HCT116 (cell line): Measurements from ENCODE around the gene RSAD2. TPM values are rescaled to one million over a fixed set of nuclear protein-coding genes. Genes with fewer than 3 reads are reported as not detected.

Source experiments
- ATAC-seq: fragments of 200-7000 bp; cut with Tn5 transposase; 2 replicates; pipeline ENCODE4 v1.9.1; 2020; ENCODE audit warnings: mild to moderate bottlenecking, moderate library complexity
- BruUV-seq: library from RNA; stranded (reverse); fragments of 400-500 nt; replicated peaks from 2 replicates; lab custom pipeline; 2021; lab: Mats Ljungman, UMichigan
- CTCF ChIA-PET: fragments of 300-600 bp; sonication (Branson Sonifier 250); formaldehyde crosslinking; loops from one replicate; lab custom pipeline; 2021; ENCODE audit warnings: antibody characterized with exemption; lab: Charles Lee
- POLR2A ChIA-PET: fragments of 300-600, 350-600 bp; sonication (Branson Sonifier 250); formaldehyde crosslinking; loops from one replicate; lab custom pipeline; 2021; ENCODE audit warnings: antibody characterized with exemption; lab: Charles Lee
- RAD21 ChIA-PET, 2 experiments: fragments of 300-600 bp; sonication (Branson Sonifier 250); formaldehyde crosslinking; loops; one replicate each; lab custom pipeline; 2023; ENCODE audit warnings: low total read pairs in 2 of 2; ENCODE audit not compliant: uncharacterized antibody in 2 of 2, unreplicated experiment in 2 of 2, low non-redundant PET in 1 of 2; lab: Charles Lee
- DNase-seq: peaks from one replicate; pipeline ENCODE4 v3.0.0-alpha.2; 2010; ENCODE audit warnings: low read depth, low spot score
- H2AFZ ChIP-seq: fragments of 200-600 bp; shearing (Covaris generic), sonication (generic); 2 replicates; pipeline ENCODE4 v1.6.1; 2017; ENCODE audit warnings: low read depth, mixed run types, mixed read lengths, antibody characterized with exemption, low read length; ENCODE audit not compliant: poor library complexity, severe bottlenecking
- H3K27ac ChIP-seq: 2 replicates; pipeline ENCODE4 v1.5.1; 2012; ENCODE audit warnings: low read depth, low read length
- H3K27me3 ChIP-seq: fragments of 200-600 bp; sonication (generic); 2 replicates; pipeline ENCODE4 v1.6.1; 2016; ENCODE audit warnings: mixed run types, low read length, mixed read lengths; ENCODE audit not compliant: insufficient read depth
- H3K36me3 ChIP-seq, 2 experiments: fragments of 200-500 bp in 1 of 2; fragments of 200-600 bp in 1 of 2; sonication (Bioruptor generic) in 1 of 2; sonication (generic) in 1 of 2; 2 replicates each; pipeline versions ENCODE4 v1.5.1 to v1.6.1; 2014 to 2016; ENCODE audit warnings: low read length in 2 of 2, inconsistent platforms in 1 of 2, mixed read lengths in 1 of 2, mixed run types in 1 of 2; ENCODE audit not compliant: insufficient read depth in 2 of 2, control insufficient read depth in 1 of 2
- H3K4me1 ChIP-seq, 2 experiments: fragments of 200-600 bp in 1 of 2; sonication (generic) in 1 of 2; 2 replicates each; pipeline versions ENCODE4 v1.5.1 to v1.6.1; 2012 to 2017; ENCODE audit warnings: low read length in 2 of 2, inconsistent platforms in 1 of 2, mild to moderate bottlenecking in 1 of 2, mixed read lengths in 1 of 2, mixed run types in 1 of 2, moderate library complexity in 1 of 2; ENCODE audit not compliant: insufficient read depth in 2 of 2, control insufficient read depth in 1 of 2
- H3K4me2 ChIP-seq: fragments of 200-600 bp; sonication (generic); 2 replicates; pipeline ENCODE4 v1.6.1; 2017; ENCODE audit warnings: mixed run types, low read length, mixed read lengths
- H3K4me3 ChIP-seq, 2 experiments: fragments of 200-600 bp in 1 of 2; sonication (generic) in 1 of 2; replicated peaks in 1 of 2; 2 replicates each; pipeline ENCODE4 v1.5.1; 2011 to 2016; ENCODE audit warnings: low read length in 2 of 2, control low read depth in 1 of 2, low read depth in 1 of 2, mild to moderate bottlenecking in 1 of 2, mixed read lengths in 1 of 2, mixed run types in 1 of 2
- H3K79me2 ChIP-seq: fragments of 200-600 bp; sonication (generic); 2 replicates; pipeline ENCODE4 v1.6.1; 2017; ENCODE audit warnings: mild to moderate bottlenecking, mixed run types, low read length, moderate library complexity, mixed read lengths; ENCODE audit not compliant: insufficient read depth
- H3K9ac ChIP-seq: fragments of 200-600 bp; sonication (generic); 2 replicates; pipeline ENCODE4 v1.6.1; 2016; ENCODE audit warnings: low read length, mixed read lengths
- H3K9me2 ChIP-seq: fragments of 200-600 bp; sonication (generic), shearing (Covaris generic); 2 replicates; pipeline ENCODE4 v1.6.1; 2017; ENCODE audit warnings: mixed run types, mild to moderate bottlenecking, moderate library complexity; ENCODE audit not compliant: insufficient read depth
- H3K9me3 ChIP-seq, 2 experiments: fragments of 200-500 bp in 1 of 2; fragments of 200-600 bp in 1 of 2; sonication (Bioruptor generic) in 1 of 2; sonication (generic) in 1 of 2; 2 replicates each; pipeline ENCODE4 v1.6.1; 2014 to 2017; ENCODE audit warnings: low read length in 2 of 2, mixed read lengths in 2 of 2, inconsistent platforms in 1 of 2, low read depth in 1 of 2, mild to moderate bottlenecking in 1 of 2, mixed run types in 1 of 2, moderate library complexity in 1 of 2; ENCODE audit not compliant: control insufficient read depth in 1 of 2, insufficient read depth in 1 of 2
- H4K20me1 ChIP-seq: fragments of 200-600 bp; sonication (generic), shearing (Covaris generic); 2 replicates; pipeline ENCODE4 v1.6.1; 2017; ENCODE audit warnings: mixed run types, mild to moderate bottlenecking, moderate library complexity; ENCODE audit not compliant: insufficient read depth
- EGR1 ChIP-seq: IDR thresholded peaks from 2 replicates; pipeline ENCODE4 v1.6.1; 2012; ENCODE audit warnings: low read depth
- ELF1 ChIP-seq: IDR thresholded peaks from 2 replicates; pipeline ENCODE4 v1.6.1; 2012; ENCODE audit warnings: low read depth, borderline replicate concordance
- EZH2phosphoT487 ChIP-seq: fragments of 200-600 bp; IDR thresholded peaks from 2 replicates; pipeline ENCODE4 v1.6.1; 2018; ENCODE audit warnings: antibody characterized with exemption, borderline replicate concordance
- FOSL1 ChIP-seq: IDR thresholded peaks from 2 replicates; pipeline ENCODE4 v1.6.1; 2012; ENCODE audit warnings: low read depth
- JUND ChIP-seq: IDR thresholded peaks from 2 replicates; pipeline ENCODE4 v1.6.1; 2012
- MAX ChIP-seq: IDR thresholded peaks from 2 replicates; pipeline ENCODE4 v1.6.1; 2012
- RAD21 ChIP-seq: IDR thresholded peaks from 2 replicates; pipeline ENCODE4 v1.6.1; 2012; ENCODE audit warnings: low read depth, mild to moderate bottlenecking
- SIN3A ChIP-seq: IDR thresholded peaks from 2 replicates; pipeline ENCODE4 v1.6.1; 2012; ENCODE audit warnings: low read depth
- SP1 ChIP-seq: IDR thresholded peaks from 2 replicates; pipeline ENCODE4 v1.6.1; 2012; ENCODE audit warnings: low read depth
- SRF ChIP-seq: IDR thresholded peaks from 2 replicates; pipeline ENCODE4 v1.6.1; 2012; ENCODE audit warnings: low read depth
- YY1 ChIP-seq: IDR thresholded peaks from 2 replicates; pipeline ENCODE4 v1.6.1; 2011; ENCODE audit warnings: low read length, low read depth, moderate library complexity, mild to moderate bottlenecking; ENCODE audit not compliant: insufficient replicate concordance; ENCODE audit errors: extremely low read depth
- ZBTB33 ChIP-seq: IDR thresholded peaks from 2 replicates; pipeline ENCODE4 v1.6.1; 2011; ENCODE audit warnings: mild to moderate bottlenecking, low read length, moderate library complexity; ENCODE audit not compliant: insufficient replicate concordance; ENCODE audit errors: extremely low read depth
- ZFX ChIP-seq: fragments of 450-650 bp; IDR thresholded peaks from 2 replicates; pipeline ENCODE4 v1.6.1; 2017
- intact Hi-C: fragments of 100-400 bp; cut with micrococcal nuclease; formaldehyde crosslinking; loops from 2 replicates; pipeline ENCODE4 v1.10.0; 2022
- total RNA-seq: library from RNA; stranded (reverse); gene quantifications from one replicate; pipeline ENCODE4 v1.2.1, GENCODE V29; 2021; ENCODE audit not compliant: unreplicated experiment
- TF ChIP-seq, protein P1 (sequence below): IDR thresholded peaks from 2 replicates; pipeline ENCODE4 v1.6.1; 2012; ENCODE audit warnings: low read depth

The RSAD2 gene
- total RNA-seq, 1 experiment from 2014 or later: not detected

GRCh38 chr2:6888724-6889123, 11.1 kb downstream of the RSAD2 start:
- RAD21 ChIA-PET: no interaction called here
- no peaks in the 10 kb centered on the region for H4K20me1 ChIP-seq
- no peak overlapping the region for H3K4me3 ChIP-seq
- intact Hi-C loops: no loop called here
- no peak overlapping the region for H3K27ac ChIP-seq
- no peak overlapping the region for H2AFZ ChIP-seq
- TF ChIP-seq, protein P1, sequence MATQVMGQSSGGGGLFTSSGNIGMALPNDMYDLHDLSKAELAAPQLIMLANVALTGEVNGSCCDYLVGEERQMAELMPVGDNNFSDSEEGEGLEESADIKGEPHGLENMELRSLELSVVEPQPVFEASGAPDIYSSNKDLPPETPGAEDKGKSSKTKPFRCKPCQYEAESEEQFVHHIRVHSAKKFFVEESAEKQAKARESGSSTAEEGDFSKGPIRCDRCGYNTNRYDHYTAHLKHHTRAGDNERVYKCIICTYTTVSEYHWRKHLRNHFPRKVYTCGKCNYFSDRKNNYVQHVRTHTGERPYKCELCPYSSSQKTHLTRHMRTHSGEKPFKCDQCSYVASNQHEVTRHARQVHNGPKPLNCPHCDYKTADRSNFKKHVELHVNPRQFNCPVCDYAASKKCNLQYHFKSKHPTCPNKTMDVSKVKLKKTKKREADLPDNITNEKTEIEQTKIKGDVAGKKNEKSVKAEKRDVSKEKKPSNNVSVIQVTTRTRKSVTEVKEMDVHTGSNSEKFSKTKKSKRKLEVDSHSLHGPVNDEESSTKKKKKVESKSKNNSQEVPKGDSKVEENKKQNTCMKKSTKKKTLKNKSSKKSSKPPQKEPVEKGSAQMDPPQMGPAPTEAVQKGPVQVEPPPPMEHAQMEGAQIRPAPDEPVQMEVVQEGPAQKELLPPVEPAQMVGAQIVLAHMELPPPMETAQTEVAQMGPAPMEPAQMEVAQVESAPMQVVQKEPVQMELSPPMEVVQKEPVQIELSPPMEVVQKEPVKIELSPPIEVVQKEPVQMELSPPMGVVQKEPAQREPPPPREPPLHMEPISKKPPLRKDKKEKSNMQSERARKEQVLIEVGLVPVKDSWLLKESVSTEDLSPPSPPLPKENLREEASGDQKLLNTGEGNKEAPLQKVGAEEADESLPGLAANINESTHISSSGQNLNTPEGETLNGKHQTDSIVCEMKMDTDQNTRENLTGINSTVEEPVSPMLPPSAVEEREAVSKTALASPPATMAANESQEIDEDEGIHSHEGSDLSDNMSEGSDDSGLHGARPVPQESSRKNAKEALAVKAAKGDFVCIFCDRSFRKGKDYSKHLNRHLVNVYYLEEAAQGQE: no peak
- TF ChIP-seq YY1: no peak
- TF ChIP-seq FOSL1: no peak
- no peak for TF ChIP-seq ZBTB33
- TF ChIP-seq RAD21: no peak
- no peak for TF ChIP-seq SIN3A
- no peak for TF ChIP-seq SRF
- TF ChIP-seq EZH2phosphoT487: no peak
- no peak for TF ChIP-seq ELF1
- no peak for TF ChIP-seq ZFX
- TF ChIP-seq EGR1: no peak
- no peak for TF ChIP-seq SP1
- TF ChIP-seq JUND: no peak
- no peak for TF ChIP-seq MAX
- TF ChIP-seq, all 23 proteins: peak for 0
- BruUV-seq: no TSS peak
- no peak for DNase-seq
- no peaks in the 10 kb centered on the region for H3K36me3 ChIP-seq
- no peaks in the 10 kb centered on the region for H3K9me3 ChIP-seq
- no peaks in the 10 kb centered on the region; the same call in 1 of the 2 replicates for H3K27me3 ChIP-seq
- no peak overlapping the region for H3K9ac ChIP-seq
- no peaks in the 10 kb centered on the region for H3K9me2 ChIP-seq
- CTCF ChIA-PET: interaction anchor here (1.4 kb wide), 1 partner anchor 9 kb away, joined by 4 read pairs; no protein-coding TSS in a partner anchor
- H3K79me2 ChIP-seq: no peaks in the 10 kb centered on the region
- no peak for ATAC-seq
- H3K4me2 ChIP-seq: no peak overlapping the region
- POLR2A ChIA-PET: no interaction called here
- H3K4me1 ChIP-seq: no peaks in the 10 kb centered on the region
